Gastrocnemius medialis (tissue), 4 donors: Measurements from ENCODE around the gene PURA.

Experiments used
- POLR2A ChIP-seq, 2 donors: fragments of 450-650 bp; IDR thresholded peaks; one replicate each; pipeline ENCODE4 v1.6.1; 2017; ENCODE audit warnings: antibody characterized with exemption in 2 of 2, mild to moderate bottlenecking in 2 of 2, moderate library complexity in 2 of 2
- TF ChIP-seq, protein P1 (sequence below), 5 experiments: fragments of 450-650 bp in 3 of 5; fragments of 200-600 bp in 2 of 5; sonication (generic) in 2 of 5; IDR thresholded peaks in 4 of 5; conservative IDR thresholded peaks in 1 of 5; 1 replicate in 4 of 5; 2 replicates in 1 of 5; pipeline ENCODE4 v1.5.1; 2016 to 2019; ENCODE audit warnings: antibody characterized with exemption in 5 of 5, mild to moderate bottlenecking in 3 of 5, moderate library complexity in 3 of 5

- TF ChIP-seq POLR2A (IDR thresholded peaks at IDR 0.05), result no peak
- TF ChIP-seq, protein P1, sequence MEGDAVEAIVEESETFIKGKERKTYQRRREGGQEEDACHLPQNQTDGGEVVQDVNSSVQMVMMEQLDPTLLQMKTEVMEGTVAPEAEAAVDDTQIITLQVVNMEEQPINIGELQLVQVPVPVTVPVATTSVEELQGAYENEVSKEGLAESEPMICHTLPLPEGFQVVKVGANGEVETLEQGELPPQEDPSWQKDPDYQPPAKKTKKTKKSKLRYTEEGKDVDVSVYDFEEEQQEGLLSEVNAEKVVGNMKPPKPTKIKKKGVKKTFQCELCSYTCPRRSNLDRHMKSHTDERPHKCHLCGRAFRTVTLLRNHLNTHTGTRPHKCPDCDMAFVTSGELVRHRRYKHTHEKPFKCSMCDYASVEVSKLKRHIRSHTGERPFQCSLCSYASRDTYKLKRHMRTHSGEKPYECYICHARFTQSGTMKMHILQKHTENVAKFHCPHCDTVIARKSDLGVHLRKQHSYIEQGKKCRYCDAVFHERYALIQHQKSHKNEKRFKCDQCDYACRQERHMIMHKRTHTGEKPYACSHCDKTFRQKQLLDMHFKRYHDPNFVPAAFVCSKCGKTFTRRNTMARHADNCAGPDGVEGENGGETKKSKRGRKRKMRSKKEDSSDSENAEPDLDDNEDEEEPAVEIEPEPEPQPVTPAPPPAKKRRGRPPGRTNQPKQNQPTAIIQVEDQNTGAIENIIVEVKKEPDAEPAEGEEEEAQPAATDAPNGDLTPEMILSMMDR (IDR thresholded peaks at IDR 0.05 in 4 of 5, conservative IDR thresholded peaks at IDR 0.05 in 1 of 5), result no peak
Observed at GRCh38 chr5:140117523-140117922, 3.6 kb downstream of the PURA start.
